Adrenal gland (tissue), 12 donors: ENCODE data around the gene FCHSD2. TPM values are rescaled to one million over a fixed set of nuclear protein-coding genes. Genes with fewer than 3 reads are reported as not detected.
A peak's percentile ranks its signal among the peaks of the same experiment; 100 is the strongest.

Source experiments
- DNase-seq, 7 donors: peaks; one replicate each; pipeline ENCODE4 v3.0.0-alpha.2; 2019 to 2020
- H3K27ac ChIP-seq, 5 donors: fragments of 200-600 bp; sonication (generic) in 4 of 5; 1 replicate in 3 of 5; 2 replicates in 2 of 5; pipeline versions ENCODE4 v1.5.1 to v1.8.0; 2016 to 2020; ENCODE audit warnings: mild to moderate bottlenecking in 1 of 5
- H3K27me3 ChIP-seq: fragments of 200-600 bp; 2 replicates; pipeline ENCODE4 v1.8.0; 2021
- H3K36me3 ChIP-seq, 2 donors: fragments of 200-600 bp; replicated peaks in 1 of 2; 1 replicate in 1 of 2; 2 replicates in 1 of 2; pipeline versions ENCODE4 v1.5.1 to v1.8.0; 2018 to 2022
- H3K4me1 ChIP-seq, 2 donors: fragments of 200-600 bp; replicated peaks in 1 of 2; 1 replicate in 1 of 2; 2 replicates in 1 of 2; pipeline versions ENCODE4 v1.5.1 to v1.8.0; 2018 to 2021
- H3K4me3 ChIP-seq, 4 donors: fragments of 200-600 bp; sonication (generic) in 3 of 4; one replicate each; pipeline ENCODE4 v1.5.1; 2016 to 2018
- H3K9me3 ChIP-seq, 3 donors: fragments of 200-600 bp; sonication (generic) in 1 of 3; replicated peaks in 1 of 3; 1 replicate in 2 of 3; 2 replicates in 1 of 3; pipeline versions ENCODE4 v1.5.1 to v1.8.0; 2016 to 2021
- POLR2A ChIP-seq, 2 donors: fragments of 450-650 bp; IDR thresholded peaks; one replicate each; pipeline ENCODE4 v1.6.1; 2017; ENCODE audit warnings: antibody characterized with exemption in 2 of 2, mild to moderate bottlenecking in 2 of 2, moderate library complexity in 1 of 2
- WGBS, 4 donors: extraction: QIAGEN DNeasy Blood & Tissue Kit in 2 of 4; methylation state at CpG; one replicate each; pipeline versions ENCODE4 v1.1.5 to v1.1.7; 2013 to 2017; 5-methylcytosine and 5-hydroxymethylcytosine counted together
- intact Hi-C, 2 donors: fragments of 100-400 bp; cut with DNase I; formaldehyde crosslinking; loops; one replicate each; pipeline versions ENCODE4 v1.14.1 to v1.15.0; 2022 to 2023
- polyA plus RNA-seq, 3 donors: library from polyadenylated mRNA; stranded (reverse); fragments of 200-250 nt in 2 of 3; fragments of 350-450 nt in 1 of 3; fragmentation: Illumina TruSeq in 1 of 3; extraction: RNeasy Lipid Tissue Mini Kit (QIAGEN cat#74804) in 1 of 3; gene quantifications; one replicate each; pipeline ENCODE4 v1.2.3, GENCODE V29; 2013 to 2014
- total RNA-seq, 9 donors: library from RNA; depleted of rRNA in 4 of 9; stranded (reverse); fragments of >200 nt in 4 of 9; fragments of 120-200 nt in 1 of 9; fragmentation: NEBNext Ultra II Directional in 1 of 9; extraction: Animal tissue kit (Norgen Biotek cat#: 25700) in 1 of 9; gene quantifications; one replicate each; pipeline versions ENCODE4 v1.1.0 to v1.2.4, GENCODE V29; 2013 to 2023
- TF ChIP-seq, protein P1 (sequence below), 6 experiments: fragments of 450-650 bp in 4 of 6; fragments of 200-600 bp in 2 of 6; sonication (generic) in 1 of 6; IDR thresholded peaks; 1 replicate in 5 of 6; 2 replicates in 1 of 6; pipeline versions ENCODE4 v1.5.1 to v1.8.0; 2016 to 2021; ENCODE audit warnings: antibody characterized with exemption in 6 of 6, mild to moderate bottlenecking in 2 of 6, moderate library complexity in 1 of 6
- donor health status: healthy with polysubstance abuse.
- donor health status: Bipolar disorder and iron deficiency.
- donor health status: DM: yes; HTN: yes; CAD: no.
- donor health status: DM: no; HTN: no; CAD: no.
- donor health status: DM: no; HTN: no; CAD: no.
- donor health status: DM: yes; HTN: yes; CAD: no.

Gene FCHSD2
- total and polyA plus RNA-seq, 12 donors, result 14.6 to 67.2 (median 32.7) TPM

DNA sequence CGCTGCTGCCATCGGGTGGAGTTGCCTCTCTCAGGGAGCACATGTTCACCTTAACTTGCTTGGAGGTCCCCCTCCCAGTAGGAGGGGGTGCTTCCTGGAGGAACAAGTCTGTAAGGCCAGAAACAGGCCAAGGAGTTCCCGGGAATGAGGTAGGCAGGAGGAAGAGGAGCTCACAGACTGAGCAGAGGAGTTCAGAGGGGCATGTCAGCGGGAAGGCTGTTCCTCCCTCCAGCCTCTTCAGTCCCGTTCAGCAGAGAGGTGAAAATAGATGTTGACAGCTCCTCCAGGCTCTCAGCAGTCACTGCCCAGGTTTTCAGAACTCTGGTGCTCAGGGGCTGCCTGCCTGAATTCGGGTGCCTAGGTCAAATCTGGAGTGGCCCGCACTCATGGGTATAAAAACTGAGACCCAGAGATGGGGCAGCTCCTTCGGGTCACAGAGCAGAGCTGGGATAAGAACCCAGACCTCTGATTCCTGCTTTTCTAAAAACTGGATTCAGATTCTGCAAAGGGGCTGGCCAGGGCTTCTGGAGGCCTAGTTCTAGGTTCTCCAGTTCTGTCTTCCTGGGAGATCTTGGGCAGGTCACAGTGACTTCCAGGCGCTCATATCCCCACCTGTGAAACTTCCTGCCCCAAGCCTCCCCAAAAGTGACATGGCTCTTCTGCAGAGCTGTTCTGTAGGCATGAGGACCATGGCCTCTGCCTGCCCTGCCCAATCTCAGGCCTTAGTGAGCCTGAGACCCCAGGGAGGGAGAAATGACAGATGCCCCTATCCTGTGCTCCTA lies 309.6 kb downstream of the FCHSD2 start:
- H3K4me1 ChIP-seq, result peaks cover 41 to 64% of the 10 kb centered on the region in 2 donors
- TF ChIP-seq, protein P1, sequence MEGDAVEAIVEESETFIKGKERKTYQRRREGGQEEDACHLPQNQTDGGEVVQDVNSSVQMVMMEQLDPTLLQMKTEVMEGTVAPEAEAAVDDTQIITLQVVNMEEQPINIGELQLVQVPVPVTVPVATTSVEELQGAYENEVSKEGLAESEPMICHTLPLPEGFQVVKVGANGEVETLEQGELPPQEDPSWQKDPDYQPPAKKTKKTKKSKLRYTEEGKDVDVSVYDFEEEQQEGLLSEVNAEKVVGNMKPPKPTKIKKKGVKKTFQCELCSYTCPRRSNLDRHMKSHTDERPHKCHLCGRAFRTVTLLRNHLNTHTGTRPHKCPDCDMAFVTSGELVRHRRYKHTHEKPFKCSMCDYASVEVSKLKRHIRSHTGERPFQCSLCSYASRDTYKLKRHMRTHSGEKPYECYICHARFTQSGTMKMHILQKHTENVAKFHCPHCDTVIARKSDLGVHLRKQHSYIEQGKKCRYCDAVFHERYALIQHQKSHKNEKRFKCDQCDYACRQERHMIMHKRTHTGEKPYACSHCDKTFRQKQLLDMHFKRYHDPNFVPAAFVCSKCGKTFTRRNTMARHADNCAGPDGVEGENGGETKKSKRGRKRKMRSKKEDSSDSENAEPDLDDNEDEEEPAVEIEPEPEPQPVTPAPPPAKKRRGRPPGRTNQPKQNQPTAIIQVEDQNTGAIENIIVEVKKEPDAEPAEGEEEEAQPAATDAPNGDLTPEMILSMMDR (IDR thresholded peaks at IDR 0.05), result no peak
- TF ChIP-seq POLR2A (IDR thresholded peaks at IDR 0.05), result no peak
- DNase-seq, result no peak
- H3K4me3 ChIP-seq, result no peak overlapping the region
- peaks cover 0 to 6% of the 10 kb centered on the region in 2 donors for H3K36me3 ChIP-seq
- H3K27ac ChIP-seq, result peak overlapping the region in 3 of 5 donors; percentile 31 to 90 (median 82)
- intact Hi-C loops, result loop anchor here (5.0 to 10.0 kb wide), 2 partner anchors 92 to 410 kb away; no protein-coding TSS in a partner anchor
- H3K27me3 ChIP-seq, result no peaks in the 10 kb centered on the region
- H3K9me3 ChIP-seq, result no peaks in the 10 kb centered on the region
- WGBS, 4 donors, result 65 to 76% (median 69%) methylated on average over 8 to 9 of the region's 9 CpGs

DNA sequence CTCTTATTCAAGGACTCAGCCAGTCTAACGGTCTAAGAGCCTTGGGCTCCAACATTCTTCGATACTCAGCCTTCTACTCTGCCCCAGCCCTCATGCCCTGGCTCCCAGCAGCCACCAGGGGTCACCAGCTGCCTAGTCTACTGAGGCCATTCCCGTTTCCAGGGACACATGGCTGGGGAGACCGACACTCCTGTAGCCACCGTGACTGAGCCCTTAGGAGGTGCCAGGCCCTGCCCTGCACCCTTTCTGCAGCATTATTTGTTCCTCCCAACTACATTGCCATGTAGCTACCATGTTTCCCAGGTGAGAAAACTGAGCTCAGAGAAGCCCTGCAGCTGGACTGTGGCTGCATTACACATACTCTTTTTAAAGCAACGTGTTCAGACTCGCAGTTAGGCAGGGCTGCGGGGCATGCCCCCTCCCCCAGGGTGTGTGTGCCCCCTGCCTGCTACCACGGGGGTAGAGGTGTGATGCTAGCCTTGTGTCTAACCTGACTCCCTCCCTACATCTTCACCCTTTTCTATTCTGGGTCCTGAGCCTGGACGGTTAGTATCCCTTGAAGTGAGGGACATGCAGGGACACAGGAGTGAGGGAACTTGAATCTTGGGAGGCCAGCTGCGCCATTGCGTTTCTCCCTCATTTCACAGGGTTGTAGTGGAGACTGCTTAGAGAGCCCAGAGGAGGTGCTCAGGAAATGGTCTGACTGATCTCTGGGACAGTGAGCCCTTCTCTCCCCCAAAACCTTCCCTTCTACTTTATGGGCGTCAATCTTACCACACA lies 310.4 kb downstream of the FCHSD2 start:
- no peak overlapping the region for H3K4me3 ChIP-seq
- H3K27me3 ChIP-seq, result no peaks in the 10 kb centered on the region
- 33 to 45% (median 38%) methylated on average over 9 to 13 of the region's 13 CpGs for WGBS, 4 donors
- TF ChIP-seq POLR2A (IDR thresholded peaks at IDR 0.05), result no peak
- TF ChIP-seq, protein P1 (IDR thresholded peaks at IDR 0.05), result peak; percentile 76 to 99 (median 98)
- peak; percentile 88 to 96 (median 93) for DNase-seq
- peak overlapping the region in 3 of 5 donors; percentile 31 to 90 (median 82) for H3K27ac ChIP-seq
- intact Hi-C loops, result loop anchor here (5.0 to 10.0 kb wide), 2 partner anchors 93 to 411 kb away; no protein-coding TSS in a partner anchor
- H3K9me3 ChIP-seq, result no peaks in the 10 kb centered on the region
- H3K4me1 ChIP-seq, result peaks cover 45 to 67% of the 10 kb centered on the region in 2 donors
- peaks cover 0 to 2% of the 10 kb centered on the region in 2 donors for H3K36me3 ChIP-seq

DNA sequence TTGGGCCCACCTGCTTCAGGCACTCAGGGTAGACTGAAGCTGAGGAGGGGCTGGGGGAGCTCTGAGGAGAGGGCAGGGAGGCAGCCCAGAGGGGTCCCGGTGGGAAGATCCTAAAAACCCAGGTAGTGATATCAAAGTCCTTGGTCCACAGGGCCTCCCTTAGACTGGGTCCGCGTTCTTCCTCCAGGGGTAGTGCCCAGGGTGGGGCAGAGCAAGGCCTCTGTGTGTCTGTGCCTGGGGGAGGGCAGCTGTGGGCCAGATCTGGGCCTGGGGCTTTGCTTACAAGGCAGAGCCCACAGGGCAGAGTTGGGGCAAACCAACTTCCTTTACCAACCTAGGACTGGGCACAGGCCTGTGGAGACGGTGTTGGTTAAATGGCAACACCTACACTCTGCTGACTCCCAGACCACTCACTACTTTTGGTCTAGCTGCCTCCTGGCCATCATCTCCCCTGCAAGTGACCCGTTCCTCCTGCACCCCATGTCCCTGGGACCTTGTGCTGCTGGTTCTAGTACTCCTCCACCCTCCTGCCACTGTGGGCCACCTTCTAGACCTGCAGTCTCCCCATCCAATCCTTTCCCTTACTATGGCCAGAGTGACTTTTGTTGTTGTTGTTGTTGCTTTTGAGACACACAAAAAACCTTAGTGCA lies 312.1 kb downstream of the FCHSD2 start:
- intact Hi-C loops, result loop anchor here (2.0 to 10.0 kb wide), 4 partner anchors 95 to 412 kb away; no protein-coding TSS in a partner anchor
- DNase-seq, result peak in 2 of 7 donors; percentile 26 to 51
- no peak for TF ChIP-seq POLR2A (IDR thresholded peaks at IDR 0.05)
- TF ChIP-seq, protein P1 (IDR thresholded peaks at IDR 0.05), result no peak
- Histone ChIP-seq H3K9me3 (no peaks in the 10 kb centered on the region), H3K4me3 (no peak overlapping the region), H3K36me3 (peaks cover 0 to 2% of the 10 kb centered on the region in 2 donors), H3K27me3 (no peaks in the 10 kb centered on the region), H3K27ac (no peak overlapping the region), H3K4me1 (peaks cover 40 to 56% of the 10 kb centered on the region in 2 donors)
- 90 to 98% (median 94%) methylated on average over 3 to 5 of the region's 5 CpGs for WGBS, 4 donors
